Mesenchymal stem cell (in vitro differentiated cells and primary cell): ENCODE results near the gene IL20RB.

ENCODE experiments used
- DNase-seq: peaks from one replicate; pipeline ENCODE4 v3.0.0-alpha.2; 2013
- H2AFZ ChIP-seq: one replicate; pipeline ENCODE4 v1.6.1; 2013; ENCODE audit warnings: low read depth, mild to moderate bottlenecking, control low read depth, inconsistent platforms, low read length, moderate library complexity
- H2AK5ac ChIP-seq: 2 replicates; pipeline ENCODE4 v1.6.1; 2013; ENCODE audit warnings: low read length, moderate library complexity, mild to moderate bottlenecking, inconsistent platforms; ENCODE audit not compliant: severe bottlenecking
- H2BK120ac ChIP-seq: one replicate; pipeline ENCODE4 v1.6.1; 2013; ENCODE audit warnings: low read depth, mild to moderate bottlenecking, inconsistent platforms, low read length, moderate library complexity
- H2BK12ac ChIP-seq, 2 experiments: one replicate each; pipeline ENCODE4 v1.6.1; 2013; ENCODE audit warnings: inconsistent platforms in 2 of 2, low read length in 2 of 2, mild to moderate bottlenecking in 2 of 2, moderate library complexity in 2 of 2, control low read depth in 1 of 2
- H2BK15ac ChIP-seq: one replicate; pipeline ENCODE4 v1.6.1; 2013; ENCODE audit warnings: mild to moderate bottlenecking, low read depth, inconsistent platforms; ENCODE audit not compliant: poor library complexity, severe bottlenecking
- H2BK5ac ChIP-seq: 2 replicates; pipeline ENCODE4 v1.6.1; 2013; ENCODE audit warnings: low read depth, mild to moderate bottlenecking, low read length, control low read depth, inconsistent platforms; ENCODE audit not compliant: poor library complexity, severe bottlenecking
- H3K14ac ChIP-seq, 2 experiments: one replicate each; pipeline ENCODE4 v1.6.1; 2013; ENCODE audit warnings: inconsistent platforms in 2 of 2, low read length in 2 of 2, control low read depth in 1 of 2, mild to moderate bottlenecking in 1 of 2, moderate library complexity in 1 of 2
- H3K18ac ChIP-seq, 2 experiments: one replicate each; pipeline ENCODE4 v1.6.1; 2013; ENCODE audit warnings: inconsistent platforms in 2 of 2, low read length in 2 of 2, control low read depth in 1 of 2, low read depth in 1 of 2, mild to moderate bottlenecking in 1 of 2
- H3K23ac ChIP-seq, 2 experiments: one replicate each; pipeline ENCODE4 v1.6.1; 2013; ENCODE audit warnings: inconsistent platforms in 2 of 2, low read length in 2 of 2, mild to moderate bottlenecking in 2 of 2, moderate library complexity in 2 of 2, control low read depth in 1 of 2
- H3K27ac ChIP-seq: 2 replicates; pipeline ENCODE4 v1.5.1; 2013; ENCODE audit warnings: mild to moderate bottlenecking, moderate library complexity, low read length, control low read depth, inconsistent platforms; ENCODE audit not compliant: poor library complexity, severe bottlenecking
- H3K27me3 ChIP-seq, 2 experiments: 2 replicates each; pipeline versions ENCODE4 v1.6.1 to v1.7.0; 2013; ENCODE audit warnings: low read length in 2 of 2, mild to moderate bottlenecking in 2 of 2, moderate library complexity in 2 of 2, control low read depth in 1 of 2, inconsistent platforms in 1 of 2; ENCODE audit not compliant: control insufficient read depth in 1 of 2, insufficient read depth in 1 of 2
- H3K36me3 ChIP-seq, 2 experiments: 2 replicates each; pipeline versions ENCODE4 v1.6.1 to v1.7.0; 2013; ENCODE audit warnings: low read length in 2 of 2, control low read depth in 1 of 2, inconsistent platforms in 1 of 2, low read depth in 1 of 2, mild to moderate bottlenecking in 1 of 2; ENCODE audit not compliant: insufficient read depth in 2 of 2, control insufficient read depth in 1 of 2
- H3K4ac ChIP-seq, 2 experiments: one replicate each; pipeline ENCODE4 v1.6.1; 2013; ENCODE audit warnings: inconsistent platforms in 2 of 2, low read length in 2 of 2, mild to moderate bottlenecking in 2 of 2, moderate library complexity in 2 of 2, control low read depth in 1 of 2, low read depth in 1 of 2
- H3K4me1 ChIP-seq: 2 replicates; pipeline ENCODE4 v1.6.1; 2013; ENCODE audit warnings: low read depth, low read length, control low read depth; ENCODE audit not compliant: control insufficient read depth, insufficient read depth
- H3K4me2 ChIP-seq: 2 replicates; pipeline ENCODE4 v1.6.1; 2013; ENCODE audit warnings: low read length, mild to moderate bottlenecking, inconsistent platforms; ENCODE audit not compliant: poor library complexity, severe bottlenecking
- H3K4me3 ChIP-seq, 2 experiments: 2 replicates each; pipeline versions ENCODE4 v1.5.1 to v1.7.0; 2013; ENCODE audit warnings: low read length in 2 of 2, mild to moderate bottlenecking in 2 of 2, control low read depth in 1 of 2, low read depth in 1 of 2; ENCODE audit not compliant: insufficient read depth in 1 of 2
- H3K79me1 ChIP-seq: replicated peaks from 2 replicates; pipeline ENCODE4 v1.6.1; 2013; ENCODE audit warnings: mild to moderate bottlenecking, control low read depth, low read length, inconsistent platforms; ENCODE audit not compliant: poor library complexity, severe bottlenecking
- H3K9ac ChIP-seq: 2 replicates; pipeline ENCODE4 v1.7.0; 2013; ENCODE audit warnings: mild to moderate bottlenecking, low read length, moderate library complexity
- H3K9me3 ChIP-seq: 2 replicates; pipeline ENCODE4 v1.7.0; 2013; ENCODE audit warnings: mild to moderate bottlenecking, low read length; ENCODE audit not compliant: control insufficient read depth
- H4K8ac ChIP-seq: one replicate; pipeline ENCODE4 v1.6.1; 2013; ENCODE audit warnings: inconsistent platforms, mild to moderate bottlenecking, low read length, moderate library complexity
- H4K91ac ChIP-seq: one replicate; pipeline ENCODE4 v1.6.1; 2013; ENCODE audit warnings: mild to moderate bottlenecking, low read length, inconsistent platforms
- WGBS: methylation state at CpG from one replicate; pipeline ENCODE4 v1.1.7; 2013; ENCODE audit warnings: mixed read lengths; 5-methylcytosine and 5-hydroxymethylcytosine counted together

The IL20RB gene

GRCh38 chr3:137035631-137036030, 77.8 kb downstream of the IL20RB start:
- Histone ChIP-seq H2BK5ac (no peak overlapping the region), H2AK5ac (no peak overlapping the region), H2AFZ (no peak overlapping the region), H3K9me3 (no peaks in the 10 kb centered on the region), H3K9ac (no peak overlapping the region), H4K91ac (no peak overlapping the region), H2BK15ac (no peak overlapping the region), H3K4me3 (no peak overlapping the region), H3K27me3 (peaks cover 7 to 25% of the 10 kb centered on the region in 2 experiments), H3K4me2 (no peak overlapping the region), H3K36me3 (no peaks in the 10 kb centered on the region), H4K8ac (no peak overlapping the region), H3K14ac (no peak overlapping the region), H2BK120ac (no peak overlapping the region), H3K27ac (no peak overlapping the region), H3K18ac (no peak overlapping the region), H2BK12ac (no peak overlapping the region), H3K79me1 (no peaks in the 10 kb centered on the region), H3K23ac (no peak overlapping the region), H3K4me1 (peaks cover 4% of the 10 kb centered on the region), H3K4ac (no peak overlapping the region)
- DNase-seq, result peak; percentile 21
- WGBS, result 81% methylated on average over 5 of the region's 5 CpGs

GRCh38 chr3:137039570-137039969, 81.8 kb downstream of the IL20RB start:
- H3K27ac ChIP-seq, result no peak overlapping the region
- H2BK120ac ChIP-seq, result no peak overlapping the region
- no peaks in the 10 kb centered on the region for H3K4me1 ChIP-seq
- no peak overlapping the region for H3K4me3 ChIP-seq
- no peaks in the 10 kb centered on the region for H3K9me3 ChIP-seq
- H3K9ac ChIP-seq, result no peak overlapping the region
- no peak overlapping the region for H3K18ac ChIP-seq
- H3K4ac ChIP-seq, result no peak overlapping the region
- H2AK5ac ChIP-seq, result no peak overlapping the region
- H2BK15ac ChIP-seq, result no peak overlapping the region
- no peak overlapping the region for H2BK5ac ChIP-seq
- no peak overlapping the region for H3K14ac ChIP-seq
- H3K4me2 ChIP-seq, result no peak overlapping the region
- H3K36me3 ChIP-seq, result no peaks in the 10 kb centered on the region
- DNase-seq, result no peak
- no peaks in the 10 kb centered on the region for H3K79me1 ChIP-seq
- no peak overlapping the region for H3K23ac ChIP-seq
- peaks cover 0 to 15% of the 10 kb centered on the region in 2 experiments for H3K27me3 ChIP-seq
- H4K8ac ChIP-seq, result no peak overlapping the region
- no peak overlapping the region for H4K91ac ChIP-seq
- no peak overlapping the region for H2BK12ac ChIP-seq
- H2AFZ ChIP-seq, result no peak overlapping the region

GRCh38 chr3:137041251-137041650, 83.5 kb downstream of the IL20RB start:
- Histone ChIP-seq H2BK5ac (no peak overlapping the region), H3K36me3 (no peaks in the 10 kb centered on the region), H3K4me3 (no peak overlapping the region), H2BK12ac (no peak overlapping the region), H3K27ac (no peak overlapping the region), H2AFZ (no peak overlapping the region), H2AK5ac (no peak overlapping the region), H3K27me3 (peaks cover 6 to 26% of the 10 kb centered on the region in 2 experiments), H3K4me2 (no peak overlapping the region), H3K9me3 (no peaks in the 10 kb centered on the region), H3K23ac (no peak overlapping the region), H3K14ac (no peak overlapping the region), H4K91ac (no peak overlapping the region), H2BK15ac (no peak overlapping the region), H2BK120ac (no peak overlapping the region), H3K79me1 (no peaks in the 10 kb centered on the region), H4K8ac (no peak overlapping the region), H3K18ac (no peak overlapping the region), H3K4ac (no peak overlapping the region), H3K9ac (no peak overlapping the region), H3K4me1 (no peaks in the 10 kb centered on the region)
- WGBS, result 62% methylated on average over 2 of the region's 2 CpGs
- DNase-seq, result no peak

GRCh38 chr3:137041686-137042085, 83.9 kb downstream of the IL20RB start:
- Histone ChIP-seq H3K36me3 (no peaks in the 10 kb centered on the region), H3K4me2 (no peak overlapping the region), H3K9ac (no peak overlapping the region), H3K14ac (no peak overlapping the region), H4K91ac (no peak overlapping the region), H2BK120ac (no peak overlapping the region), H3K4ac (no peak overlapping the region), H4K8ac (no peak overlapping the region), H3K27ac (no peak overlapping the region), H2AK5ac (no peak overlapping the region), H3K23ac (no peak overlapping the region), H2BK15ac (no peak overlapping the region), H3K27me3 (peaks cover 10 to 26% of the 10 kb centered on the region in 2 experiments), H3K9me3 (no peaks in the 10 kb centered on the region), H3K18ac (no peak overlapping the region), H2BK5ac (no peak overlapping the region), H2BK12ac (no peak overlapping the region), H3K4me1 (no peaks in the 10 kb centered on the region), H3K79me1 (no peaks in the 10 kb centered on the region), H2AFZ (no peak overlapping the region), H3K4me3 (no peak overlapping the region)
- DNase-seq, result no peak
- 52% methylated on average over 3 of the region's 4 CpGs for WGBS
